Hepatocyte (in vitro differentiated cells): ENCODE results near the gene ADTRP.

Source experiments
- CTCF ChIP-seq: fragments of 200-600 bp; sonication (generic); IDR thresholded peaks from 2 replicates; pipeline ENCODE4 v1.5.1; 2016; ENCODE audit warnings: antibody characterized with exemption, mild to moderate bottlenecking; ENCODE audit not compliant: poor library complexity
- EZH2 ChIP-seq: fragments of 200-600 bp; sonication (generic); IDR thresholded peaks from 2 replicates; pipeline ENCODE4 v1.6.1; 2016; ENCODE audit warnings: antibody characterized with exemption, mild to moderate bottlenecking, borderline replicate concordance
- EZH2phosphoT487 ChIP-seq: fragments of 200-600 bp; sonication (generic); IDR thresholded peaks from one replicate; pipeline ENCODE4 v1.6.1; 2018; ENCODE audit warnings: antibody characterized with exemption, mild to moderate bottlenecking, low read depth, moderate library complexity; ENCODE audit not compliant: unreplicated experiment, severe bottlenecking

DNA sequence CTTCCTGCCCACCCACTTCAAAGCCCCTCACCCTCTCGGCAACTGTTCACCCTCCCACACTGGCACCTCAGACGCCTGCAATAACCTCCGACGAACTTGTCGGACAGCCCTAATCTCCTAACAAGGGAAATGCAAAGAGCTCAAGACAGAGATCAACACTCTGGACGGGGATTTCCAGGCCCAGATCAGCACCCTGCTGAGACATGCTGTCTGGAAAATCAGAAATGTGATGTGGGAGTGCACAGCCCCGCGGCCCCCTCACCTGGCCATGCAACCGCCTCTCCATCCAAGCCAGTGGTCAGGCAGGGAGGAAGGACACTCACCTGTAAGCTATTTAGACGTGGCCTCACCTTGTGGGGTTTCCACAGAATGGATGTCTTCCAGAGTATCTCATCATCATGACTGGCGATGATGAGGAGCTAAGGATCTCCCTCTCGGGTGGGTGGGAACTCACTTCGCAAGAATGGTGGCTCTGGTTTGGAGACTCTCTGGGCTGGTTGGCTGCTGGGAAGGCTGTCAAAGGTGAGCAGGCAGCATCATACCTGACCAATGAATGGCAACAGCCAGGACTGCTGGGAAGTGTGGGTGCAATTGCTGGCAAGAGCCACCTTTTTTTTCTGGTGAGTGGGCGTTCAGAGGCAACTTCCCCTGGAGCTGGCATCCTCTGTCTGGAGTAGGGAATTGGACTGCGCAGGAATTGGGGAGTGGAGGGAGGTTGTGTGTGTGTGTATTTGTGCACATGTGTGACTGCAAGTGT is 28.1 kb upstream of the ADTRP start:
- TF ChIP-seq CTCF (no peak), EZH2 (no peak), EZH2phosphoT487 (no peak)
